GM19239 (cell line): ENCODE measurements around the gene BRPF3.
"Not testable (repeated sequence)": the region's sequence is repeated elsewhere in the genome, so short reads cannot be mapped to it uniquely, and the experiment has no call there.

ENCODE experiments used
- DNase-seq: peaks from one replicate; pipeline ENCODE4 v3.0.0; 2011; ENCODE audit warnings: low spot score; ENCODE audit not compliant: insufficient read length
- FAIRE-seq: peaks from 2 replicates; lab custom pipeline; 2011; peaks lifted over from hg19 to GRCh38; lab: Jason Lieb, UNC

Gene BRPF3

DNA sequence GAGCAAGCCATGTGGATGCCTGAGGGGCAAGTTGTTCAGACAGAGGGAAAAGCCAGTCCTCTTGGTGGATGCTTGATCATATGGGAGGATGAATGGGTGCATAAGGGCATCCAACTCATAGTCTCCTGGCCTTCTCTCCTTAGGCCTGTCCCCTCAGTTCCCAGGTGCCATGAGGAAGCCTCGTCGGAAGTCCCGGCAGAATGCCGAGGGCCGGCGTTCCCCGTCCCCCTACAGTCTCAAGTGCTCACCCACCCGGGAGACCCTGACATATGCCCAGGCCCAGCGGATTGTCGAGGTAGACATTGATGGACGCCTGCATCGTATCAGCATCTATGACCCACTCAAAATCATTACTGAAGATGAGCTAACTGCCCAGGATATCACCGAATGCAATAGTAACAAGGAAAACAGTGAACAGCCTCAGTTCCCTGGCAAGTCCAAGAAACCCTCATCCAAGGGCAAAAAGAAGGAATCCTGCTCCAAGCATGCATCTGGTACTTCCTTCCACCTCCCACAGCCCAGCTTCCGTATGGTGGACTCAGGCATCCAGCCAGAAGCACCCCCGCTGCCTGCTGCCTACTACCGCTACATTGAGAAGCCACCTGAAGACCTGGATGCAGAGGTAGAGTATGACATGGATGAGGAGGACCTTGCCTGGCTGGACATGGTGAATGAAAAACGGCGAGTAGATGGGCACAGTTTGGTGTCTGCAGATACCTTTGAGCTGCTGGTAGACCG lies 3.8 kb downstream of the BRPF3 start:
- FAIRE-seq = no peak

DNA sequence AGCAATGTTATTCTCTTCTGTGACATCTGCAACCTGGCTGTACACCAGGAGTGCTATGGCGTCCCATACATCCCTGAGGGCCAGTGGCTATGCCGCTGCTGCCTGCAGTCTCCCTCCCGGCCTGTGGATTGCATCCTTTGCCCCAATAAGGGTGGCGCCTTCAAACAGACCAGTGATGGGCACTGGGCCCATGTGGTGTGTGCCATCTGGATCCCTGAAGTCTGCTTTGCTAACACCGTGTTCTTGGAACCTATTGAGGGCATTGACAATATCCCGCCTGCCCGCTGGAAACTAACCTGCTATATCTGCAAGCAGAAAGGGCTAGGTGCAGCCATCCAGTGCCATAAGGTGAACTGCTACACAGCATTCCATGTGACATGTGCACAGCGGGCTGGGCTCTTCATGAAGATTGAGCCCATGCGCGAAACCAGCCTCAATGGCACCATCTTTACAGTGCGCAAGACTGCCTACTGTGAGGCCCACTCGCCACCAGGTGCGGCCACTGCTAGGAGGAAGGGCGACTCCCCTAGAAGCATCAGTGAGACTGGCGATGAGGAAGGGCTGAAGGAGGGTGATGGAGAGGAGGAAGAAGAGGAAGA lies 4.6 kb downstream of the BRPF3 start:
- FAIRE-seq (no peak), DNase-seq (no peak)

More for the DNA sequence above, 3.8 kb downstream of the BRPF3 start:
- DNase-seq = no peak

DNA sequence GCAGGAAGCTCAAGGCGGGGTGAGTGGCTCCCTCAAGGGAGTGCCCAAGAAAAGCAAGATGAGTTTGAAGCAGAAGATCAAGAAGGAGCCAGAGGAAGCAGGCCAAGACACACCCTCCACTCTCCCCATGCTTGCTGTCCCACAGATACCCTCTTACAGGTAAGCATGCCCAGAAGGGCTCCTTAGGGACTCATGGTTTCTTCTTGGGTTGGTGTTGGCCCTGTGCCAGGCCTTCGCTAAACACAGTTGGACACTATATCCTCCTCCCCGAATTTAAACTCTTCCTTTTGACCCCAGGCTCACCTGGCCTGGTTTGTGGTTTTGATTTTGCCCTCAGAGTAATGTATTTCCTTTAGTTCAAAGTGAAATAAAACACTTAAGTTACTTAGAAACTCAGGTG lies 5.1 kb downstream of the BRPF3 start:
- no peak for FAIRE-seq
- no peak for DNase-seq

GRCh38 chr6:36202101-36202500 lies 5.6 kb downstream of the BRPF3 start:
- no peak for DNase-seq
- FAIRE-seq = no peak

- DNase-seq (peak; percentile 27), FAIRE-seq (peak; percentile 65)
These were observed 7.7 kb downstream of the BRPF3 start for GRCh38 chr6:36204068-36204753.

GRCh38 chr6:36207155-36207554 lies 10.6 kb downstream of the BRPF3 start:
- FAIRE-seq = no peak

GRCh38 chr6:36209606-36210005 lies 13.1 kb downstream of the BRPF3 start:
- DNase-seq = no peak
- no peak for FAIRE-seq

More at GRCh38 chr6:36207155-36207554, 10.6 kb downstream of the BRPF3 start:
- no peak for DNase-seq

- FAIRE-seq = no peak
These were observed 13.6 kb downstream of the BRPF3 start for GRCh38 chr6:36210182-36210581.

DNA sequence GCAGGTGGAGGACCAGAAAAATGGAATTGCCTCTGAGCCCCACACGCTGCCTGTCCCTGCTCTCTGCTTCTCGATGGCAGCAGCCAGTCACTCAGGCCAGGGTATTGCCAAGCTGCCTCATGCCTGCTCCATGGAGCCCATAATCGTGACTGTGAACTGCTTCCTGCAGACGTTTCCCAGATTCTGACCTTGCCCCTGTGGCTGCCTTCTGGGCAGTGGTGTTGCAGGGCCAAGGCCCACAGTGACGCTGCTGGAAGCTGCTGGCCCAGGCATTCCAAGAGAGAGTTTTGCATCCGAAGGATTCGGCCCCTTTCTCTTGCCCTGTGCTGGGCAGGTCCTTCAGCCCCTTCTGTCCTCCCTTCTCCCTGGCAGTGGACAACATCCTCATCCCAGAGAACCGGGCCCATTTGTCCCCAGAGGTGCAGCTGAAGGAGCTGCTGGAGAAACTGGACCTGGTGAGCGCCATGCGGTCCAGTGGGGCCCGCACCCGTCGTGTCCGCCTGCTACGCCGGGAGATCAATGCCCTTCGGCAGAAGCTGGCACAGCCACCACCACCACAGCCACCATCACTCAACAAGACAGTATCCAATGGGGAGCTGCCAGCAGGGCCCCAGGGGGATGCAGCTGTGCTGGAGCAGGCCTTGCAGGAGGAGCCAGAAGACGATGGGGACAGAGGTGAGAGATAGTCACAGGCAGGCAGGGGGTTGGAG lies 14.5 kb downstream of the BRPF3 start:
- no peak for FAIRE-seq

More at GRCh38 chr6:36210182-36210581, 13.6 kb downstream of the BRPF3 start:
- no peak for DNase-seq

DNA sequence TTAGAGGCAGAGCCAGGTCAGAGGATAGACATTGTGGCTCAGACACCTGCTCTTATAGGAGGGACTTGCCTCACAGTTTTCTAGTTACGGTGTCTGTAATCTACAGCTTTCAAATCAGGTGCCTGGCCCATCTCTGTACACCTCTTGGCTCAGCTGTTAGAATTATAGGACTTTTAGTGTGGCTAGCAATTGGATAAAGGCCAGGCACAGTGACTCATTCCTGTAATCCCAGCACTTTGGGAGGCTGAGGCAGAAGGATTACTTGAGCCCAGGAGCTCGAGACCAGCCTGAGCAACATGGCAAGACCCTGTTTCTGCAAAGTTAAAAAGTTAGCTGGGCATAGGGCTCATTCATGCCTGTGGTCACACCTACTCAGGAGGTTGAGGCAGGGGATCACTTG lies 20.0 kb downstream of the BRPF3 start:
- DNase-seq (no peak), FAIRE-seq (no peak)

More for the DNA sequence above, 14.5 kb downstream of the BRPF3 start:
- no peak for DNase-seq

DNA sequence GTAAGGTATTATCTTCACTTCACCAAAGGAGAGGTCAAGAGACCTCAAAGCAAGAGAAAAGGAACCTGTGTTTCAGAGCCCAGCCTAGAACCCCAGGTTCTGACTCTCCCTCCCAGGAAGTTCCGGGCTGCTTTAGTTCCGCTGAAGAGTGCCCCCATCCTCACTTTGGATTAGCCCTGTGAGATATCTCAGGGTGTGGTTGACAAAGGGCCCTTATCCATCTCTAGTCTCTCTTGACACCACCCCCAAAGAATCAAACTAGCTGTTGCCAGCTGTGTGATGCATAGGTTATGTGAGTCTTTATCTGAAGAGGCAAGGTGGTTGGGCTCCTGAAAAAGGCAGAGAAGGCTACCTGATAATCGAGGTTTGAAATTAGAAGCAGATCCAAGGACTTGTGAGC lies 20.6 kb downstream of the BRPF3 start:
- FAIRE-seq = no peak
- DNase-seq = no peak

DNA sequence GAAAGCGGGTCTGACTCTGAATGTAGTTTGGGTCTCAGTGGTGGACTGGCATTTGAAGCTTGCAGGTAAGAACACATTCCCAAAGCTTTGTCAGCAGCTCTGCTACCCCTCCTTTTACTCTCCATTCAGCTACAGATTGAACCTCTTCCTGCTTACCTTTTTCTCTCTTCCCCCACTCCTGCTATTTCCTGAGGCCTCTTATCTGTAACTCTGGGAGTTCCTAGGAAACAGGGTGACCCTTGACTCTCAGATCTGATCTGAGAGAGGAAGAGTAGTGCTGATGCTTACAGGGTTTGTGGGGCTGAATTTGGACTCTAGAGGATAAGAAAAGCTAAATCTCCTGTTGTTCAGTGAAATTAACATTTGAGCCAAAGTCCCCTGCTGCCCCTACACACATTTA lies 21.4 kb downstream of the BRPF3 start:
- FAIRE-seq (no peak), DNase-seq (no peak)

GRCh38 chr6:36218516-36218915 lies 22.0 kb downstream of the BRPF3 start:
- FAIRE-seq, DNase-seq: not testable (repeated sequence)

- FAIRE-seq (no peak), DNase-seq (no peak)
These were observed 22.5 kb downstream of the BRPF3 start for GRCh38 chr6:36219081-36219480.

DNA sequence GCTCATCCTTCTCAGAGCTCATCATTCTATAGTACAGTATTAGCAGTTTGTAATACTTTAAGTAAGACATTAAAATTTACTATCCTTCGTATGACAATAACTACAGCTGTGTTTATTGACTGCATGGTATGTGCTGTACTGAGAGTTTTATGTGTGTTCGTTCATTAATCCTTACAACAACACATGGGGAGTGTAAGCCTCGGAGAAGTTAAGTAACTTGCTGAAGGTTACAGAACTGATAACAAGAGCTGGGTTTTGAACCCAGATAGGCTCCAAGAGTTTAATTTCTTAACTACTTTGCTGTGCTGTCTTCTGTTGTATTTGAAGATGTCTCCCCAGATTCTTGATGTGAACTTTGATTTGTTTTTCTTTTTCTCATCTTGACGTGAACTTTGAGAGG lies 23.7 kb downstream of the BRPF3 start:
- no peak for DNase-seq
- no peak for FAIRE-seq

GRCh38 chr6:36221674-36222073 lies 25.1 kb downstream of the BRPF3 start:
- no peak for FAIRE-seq

DNA sequence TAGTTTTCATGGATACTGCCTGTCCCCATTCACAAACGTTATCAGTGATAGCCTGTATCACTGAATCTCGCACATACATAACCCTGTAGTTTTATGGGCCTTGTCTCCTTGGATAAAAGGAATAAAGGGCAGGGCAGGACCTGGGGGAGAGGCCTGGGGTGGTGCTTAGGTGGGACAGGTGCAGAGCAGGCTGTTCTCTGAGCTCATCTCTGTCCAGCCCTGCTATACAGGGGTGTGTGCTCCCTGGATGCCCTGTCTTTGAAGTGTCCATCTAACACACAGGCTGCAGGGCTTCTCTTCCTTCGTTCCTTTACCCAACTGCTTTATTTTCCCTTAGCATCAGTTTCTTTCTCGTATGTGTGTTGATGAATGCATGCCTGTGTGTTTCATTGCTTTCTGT lies 26.4 kb downstream of the BRPF3 start:
- no peak for FAIRE-seq
- no peak for DNase-seq

More at GRCh38 chr6:36221674-36222073, 25.1 kb downstream of the BRPF3 start:
- DNase-seq = no peak

DNA sequence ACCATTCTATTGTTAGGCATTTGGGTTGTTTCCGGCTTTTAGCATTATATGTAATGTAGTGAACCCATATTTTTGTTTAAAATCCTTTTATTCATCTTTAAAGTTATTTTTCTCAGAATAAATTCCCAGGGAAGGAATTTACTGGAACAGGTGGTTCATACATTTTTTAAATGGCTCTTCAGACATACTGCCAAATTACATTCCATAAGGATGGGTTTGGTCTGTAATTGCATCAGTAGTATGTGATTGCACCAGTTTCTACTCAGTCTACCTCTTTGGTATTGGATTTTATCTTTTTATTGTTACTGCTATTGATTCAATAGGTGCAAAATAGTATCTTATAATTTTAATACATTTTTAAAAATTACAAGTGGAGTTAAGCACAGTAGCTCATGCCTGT lies 27.2 kb downstream of the BRPF3 start:
- FAIRE-seq (no peak), DNase-seq (no peak)

DNA sequence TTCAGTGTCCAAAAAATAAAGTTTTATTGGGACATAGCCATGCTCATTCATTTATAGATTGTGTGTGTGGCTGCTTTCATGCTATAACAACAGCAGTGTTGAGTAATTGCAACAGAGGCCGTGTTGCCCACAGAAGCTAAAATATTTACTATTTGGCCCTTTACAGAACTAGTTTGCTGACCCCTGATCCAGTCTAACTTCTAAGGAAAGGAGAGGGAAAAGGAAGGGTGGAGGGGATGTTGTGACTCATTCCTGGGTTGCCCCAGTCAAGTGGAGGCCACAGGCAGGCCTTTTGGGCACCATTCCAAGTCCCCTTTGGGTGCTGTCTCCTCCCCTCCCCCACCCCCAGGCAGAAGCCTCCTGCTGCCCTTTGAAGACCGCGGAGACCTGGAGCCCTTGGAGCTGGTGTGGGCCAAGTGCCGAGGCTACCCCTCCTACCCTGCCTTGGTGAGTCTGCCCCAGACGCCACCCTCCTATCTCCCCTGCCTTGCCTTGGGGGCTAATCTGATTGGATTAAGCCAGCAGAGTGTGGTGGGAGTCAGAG lies 28.4 kb downstream of the BRPF3 start:
- DNase-seq (no peak), FAIRE-seq (no peak)

GRCh38 chr6:36226438-36227047 lies 30.0 kb downstream of the BRPF3 start:
- DNase-seq (no peak), FAIRE-seq (no peak)
